Measurements from ENCODE around the gene FAM184A. TPM values are rescaled to one million over a fixed set of nuclear protein-coding genes. Genes with fewer than 3 reads are reported as not detected.

The FAM184A gene
- total and polyA plus RNA-seq, 9 of the 15 experiments (the other 6 are each of a cell fraction or from before 2014, with no cell fraction given), result 6.4 to 18.7 (median 13.1) TPM

- Histone ChIP-seq H4K20me1 (replicated peaks; ENCODE audit: control insufficient read depth, insufficient read depth, low read length) (no peaks in the 10 kb centered on the region), H3K27me3 (ENCODE audit: control insufficient read depth in 2 of 2, insufficient read depth in 2 of 2, low read length in 2 of 2) (no peaks in the 10 kb centered on the region), H3K9me3 (replicated peaks; ENCODE audit: control insufficient read depth, insufficient read depth, low read depth, low read length) (no peaks in the 10 kb centered on the region), H2AFZ (ENCODE audit: low read depth, low read length) (no peak overlapping the region), H3K4me1 (replicated peaks in 1 of 2; ENCODE audit: control insufficient read depth in 2 of 2, insufficient read depth in 2 of 2, low read length in 2 of 2) (peaks cover 0 to 12% of the 10 kb centered on the region in 2 experiments; a peak in 2 of 5 replicates), H3K79me2 (ENCODE audit: control insufficient read depth, insufficient read depth, low read length) (no peaks in the 10 kb centered on the region), H3K9ac (ENCODE audit: insufficient read depth in 1 of 2, low read depth in 2 of 2, low read length in 2 of 2) (no peak overlapping the region), H3K36me3 (ENCODE audit: control insufficient read depth, insufficient read depth, low read length) (no peaks in the 10 kb centered on the region), H3K4me2 (ENCODE audit: insufficient read depth, low read length) (no peak overlapping the region), H3K9me1 (ENCODE audit: control insufficient read depth, insufficient read depth, low read length) (no peaks in the 10 kb centered on the region), H3K4me3 (no peak overlapping the region), H3K27ac (ENCODE audit: extremely low read depth, low read depth, low read length) (no peak overlapping the region)
- FAIRE-seq, result no peak
- POLR2A ChIA-PET, result no interaction called here
- CTCF ChIA-PET (ENCODE audit: low intra/inter-chr PET ratio), result no interaction called here
- WGBS (ENCODE audit: insufficient coverage, low coverage, missing lambda C conversion rate), result 42% methylated on average over 1 of the region's 1 CpG
- in situ Hi-C loops (cut with MboI) (no loop called here), intact Hi-C loops (cut with micrococcal nuclease) (no loop called here)
- TF ChIP-seq KDM1A (IDR thresholded peaks at IDR 0.05) (peak in 1 of 2 experiments; percentile 76; a peak in 2 of 4 replicates), ETS1 (conservative IDR thresholded peaks at IDR 0.05; ENCODE audit: control insufficient read depth, low read depth, low read length) (no peak), ZNF512 (tag; IDR thresholded peaks at IDR 0.05) (peak; percentile 66; the same call in 1 of the 2 replicates), AFF1 (IDR thresholded peaks at IDR 0.05; ENCODE audit: low read depth in 1 of 2, partially characterized antibody in 2 of 2) (peak in 1 of 2 experiments; percentile 36), ZKSCAN3 (CRISPR knock-in tag; IDR thresholded peaks at IDR 0.05) (no peak), ERF (CRISPR knock-in tag; IDR thresholded peaks at IDR 0.05) (no peak), ZNF655 (CRISPR knock-in tag; IDR thresholded peaks at IDR 0.05) (no peak), ZNF436 (CRISPR knock-in tag; IDR thresholded peaks at IDR 0.05) (no peak), ZBTB7A (IDR thresholded peaks at IDR 0.05; ENCODE audit: borderline replicate concordance, control insufficient read depth, low read depth, low read length) (no peak), HMBOX1 (IDR thresholded peaks at IDR 0.05) (no peak), VEZF1 (CRISPR knock-in tag; IDR thresholded peaks at IDR 0.05) (no peak)
- ATAC-seq, result no peak
- BruUV-seq (replicated peaks), result no TSS peak
- DNase-seq (ENCODE audit: extremely low read depth in 1 of 4, low spot score in 3 of 4), result no peak
These were observed 46.0 kb downstream of the FAM184A start for GRCh38 chr6:119032428-119032827.

Data from K562 (cell line).